ENCODE data around the gene PPP2R2D. TPM values are rescaled to one million over a fixed set of nuclear protein-coding genes. Genes with fewer than 3 reads are reported as not detected.

The PPP2R2D gene
- total RNA-seq, 1 experiment from 2014 or later: 35.1 TPM

GRCh38 chr10:131920151-131920550 is 19.3 kb downstream of the PPP2R2D start:
- H3K27me3 ChIP-seq: no peaks in the 10 kb centered on the region
- no peak overlapping the region for H3K4me3 ChIP-seq
- H3K4me1 ChIP-seq: no peaks in the 10 kb centered on the region
- H3K36me3 ChIP-seq: no peaks in the 10 kb centered on the region
- DNase-seq: no peak
- H3K9me3 ChIP-seq (replicated peaks): no peaks in the 10 kb centered on the region
- H3K27ac ChIP-seq: no peak overlapping the region

- Histone ChIP-seq H3K9me3 (replicated peaks) (no peaks in the 10 kb centered on the region), H3K4me1 (no peaks in the 10 kb centered on the region), H3K36me3 (no peaks in the 10 kb centered on the region), H3K4me3 (no peak overlapping the region), H3K27me3 (no peaks in the 10 kb centered on the region), H3K27ac (no peak overlapping the region)
- DNase-seq: no peak
Observed at GRCh38 chr10:131920693-131921092, 19.9 kb downstream of the PPP2R2D start.

- H3K4me1 ChIP-seq: no peaks in the 10 kb centered on the region
- no peak overlapping the region for H3K4me3 ChIP-seq
- H3K27ac ChIP-seq: no peak overlapping the region
- no peaks in the 10 kb centered on the region for H3K27me3 ChIP-seq
- DNase-seq: no peak
- no peaks in the 10 kb centered on the region for H3K36me3 ChIP-seq
- no peaks in the 10 kb centered on the region for H3K9me3 ChIP-seq (replicated peaks)
Observed at GRCh38 chr10:131921184-131921583, 20.4 kb downstream of the PPP2R2D start.

- Histone ChIP-seq H3K4me1 (no peaks in the 10 kb centered on the region), H3K27ac (no peak overlapping the region), H3K9me3 (replicated peaks) (no peaks in the 10 kb centered on the region), H3K36me3 (no peaks in the 10 kb centered on the region), H3K27me3 (no peaks in the 10 kb centered on the region), H3K4me3 (no peak overlapping the region)
- DNase-seq: no peak
Observed at GRCh38 chr10:131923038-131923756, 22.4 kb downstream of the PPP2R2D start.

GRCh38 chr10:131925011-131925649 is 24.3 kb downstream of the PPP2R2D start:
- Histone ChIP-seq H3K27ac (no peak overlapping the region), H3K36me3 (no peaks in the 10 kb centered on the region), H3K9me3 (replicated peaks) (no peaks in the 10 kb centered on the region), H3K4me3 (no peak overlapping the region), H3K4me1 (no peaks in the 10 kb centered on the region), H3K27me3 (no peaks in the 10 kb centered on the region)
- DNase-seq: no peak

GRCh38 chr10:131925716-131926115 is 24.9 kb downstream of the PPP2R2D start:
- no peaks in the 10 kb centered on the region for H3K4me1 ChIP-seq
- no peaks in the 10 kb centered on the region for H3K9me3 ChIP-seq (replicated peaks)
- no peak overlapping the region for H3K27ac ChIP-seq
- H3K4me3 ChIP-seq: no peak overlapping the region
- DNase-seq: no peak
- no peaks in the 10 kb centered on the region for H3K36me3 ChIP-seq
- H3K27me3 ChIP-seq: no peaks in the 10 kb centered on the region

- DNase-seq: no peak
- Histone ChIP-seq H3K4me3 (no peak overlapping the region), H3K9me3 (replicated peaks) (no peaks in the 10 kb centered on the region), H3K36me3 (no peaks in the 10 kb centered on the region), H3K27me3 (no peaks in the 10 kb centered on the region), H3K27ac (no peak overlapping the region), H3K4me1 (no peaks in the 10 kb centered on the region)
Observed at GRCh38 chr10:131926253-131926652, 25.4 kb downstream of the PPP2R2D start.

- no peak overlapping the region for H3K4me3 ChIP-seq
- no peak for DNase-seq
- no peaks in the 10 kb centered on the region for H3K36me3 ChIP-seq
- no peaks in the 10 kb centered on the region for H3K4me1 ChIP-seq
- H3K27me3 ChIP-seq: no peaks in the 10 kb centered on the region
- H3K27ac ChIP-seq: no peak overlapping the region
- H3K9me3 ChIP-seq (replicated peaks): no peaks in the 10 kb centered on the region
Observed at GRCh38 chr10:131926743-131927595, 26.2 kb downstream of the PPP2R2D start.

- no peaks in the 10 kb centered on the region for H3K36me3 ChIP-seq
- DNase-seq: no peak
- no peak overlapping the region for H3K4me3 ChIP-seq
- no peaks in the 10 kb centered on the region for H3K4me1 ChIP-seq
- no peak overlapping the region for H3K27ac ChIP-seq
- H3K9me3 ChIP-seq (replicated peaks): no peaks in the 10 kb centered on the region
- no peaks in the 10 kb centered on the region for H3K27me3 ChIP-seq
Observed at GRCh38 chr10:131928248-131929095, 27.7 kb downstream of the PPP2R2D start.

GRCh38 chr10:131929122-131929845 is 28.5 kb downstream of the PPP2R2D start:
- no peaks in the 10 kb centered on the region for H3K4me1 ChIP-seq
- no peak for DNase-seq
- no peak overlapping the region for H3K27ac ChIP-seq
- H3K9me3 ChIP-seq (replicated peaks): no peaks in the 10 kb centered on the region
- no peak overlapping the region for H3K4me3 ChIP-seq
- no peaks in the 10 kb centered on the region for H3K27me3 ChIP-seq
- no peaks in the 10 kb centered on the region for H3K36me3 ChIP-seq

GRCh38 chr10:131930150-131930549 is 29.3 kb downstream of the PPP2R2D start:
- Histone ChIP-seq H3K27ac (no peak overlapping the region), H3K9me3 (replicated peaks) (no peaks in the 10 kb centered on the region), H3K4me1 (no peaks in the 10 kb centered on the region), H3K36me3 (no peaks in the 10 kb centered on the region), H3K4me3 (no peak overlapping the region), H3K27me3 (no peaks in the 10 kb centered on the region)
- no peak for DNase-seq

- Histone ChIP-seq H3K36me3 (no peaks in the 10 kb centered on the region), H3K27ac (no peak overlapping the region), H3K27me3 (no peaks in the 10 kb centered on the region), H3K4me1 (no peaks in the 10 kb centered on the region), H3K4me3 (no peak overlapping the region), H3K9me3 (replicated peaks) (no peaks in the 10 kb centered on the region)
- no peak for DNase-seq
Observed at GRCh38 chr10:131930586-131931330, 29.9 kb downstream of the PPP2R2D start.

- Histone ChIP-seq H3K36me3 (no peaks in the 10 kb centered on the region), H3K27ac (no peak overlapping the region), H3K4me1 (no peaks in the 10 kb centered on the region), H3K27me3 (no peaks in the 10 kb centered on the region), H3K9me3 (replicated peaks) (no peaks in the 10 kb centered on the region), H3K4me3 (no peak overlapping the region)
- DNase-seq: no peak
Observed at GRCh38 chr10:131931981-131932380, 31.2 kb downstream of the PPP2R2D start.

Data from SJCRH30 (cell line).